ENCODE results near the gene CCDC27.

CCDC27 gene

DNA sequence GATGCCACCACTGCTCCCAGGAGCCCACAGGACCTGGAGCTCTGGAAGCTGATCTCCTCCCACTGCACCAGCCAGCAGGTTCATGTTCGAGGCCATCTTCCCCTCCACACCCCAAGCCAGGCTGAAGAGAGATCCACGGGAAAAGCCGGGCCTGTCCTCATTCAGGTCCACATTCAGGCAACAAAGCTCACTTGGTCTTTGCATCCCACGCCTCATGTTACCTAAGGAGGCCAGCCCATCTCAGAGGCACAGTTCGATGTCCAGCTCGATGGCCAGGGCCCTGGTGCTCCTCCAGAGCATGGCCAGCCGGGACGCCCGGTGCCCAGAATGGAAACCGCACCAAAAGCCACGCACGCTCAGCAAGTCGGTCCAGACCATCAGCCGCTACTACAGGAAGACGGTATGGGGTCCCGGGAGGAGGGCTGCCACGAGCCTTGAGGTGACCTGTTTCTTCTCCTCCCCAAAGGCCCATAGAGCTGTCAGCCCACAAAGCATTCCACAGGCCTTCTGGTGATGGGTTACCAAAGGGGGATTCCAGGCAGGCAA is at the start of gene CCDC27:
CCDC27 (plus strand) TSS at position 51 of the 546 bp plus-strand sequence; CDS start at position 83, 32 bp downstream.
- Mint-ChIP-seq H3K9me3 (no peaks in the 10 kb centered on the region), H3K27me3 (peaks cover 10% of the 10 kb centered on the region), H3K4me3 (no peak within 1 kb of the TSS), H3K27ac (peak within 1 kb of the TSS in 1 of 2 donors; percentile 44), H3K4me1 (peaks cover 10% of the 10 kb centered on the region)
- no peak for DNase-seq
- ATAC-seq: no peak

DNA sequence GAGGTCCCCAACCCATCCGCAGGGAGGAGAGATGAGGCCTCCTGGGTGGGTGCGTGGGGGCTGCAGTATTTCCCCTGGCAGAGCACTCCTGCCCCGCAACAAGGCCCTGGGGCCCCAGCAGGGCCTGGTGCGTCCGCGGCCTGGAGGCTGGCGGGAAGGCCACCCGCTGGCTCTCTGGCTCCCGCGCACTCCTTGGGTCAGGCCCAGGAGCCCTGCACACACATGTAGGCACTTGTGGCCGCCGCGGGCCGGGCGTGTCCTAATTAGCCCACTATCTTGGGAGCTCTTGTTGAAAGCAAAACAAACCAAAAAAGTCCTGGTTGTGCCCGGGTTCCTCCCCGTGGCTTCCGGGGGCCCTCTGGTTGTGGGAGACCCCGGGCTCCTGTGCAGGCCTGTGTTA is 49.7 kb upstream of the CCDC27 start:
- H3K4me1 Mint-ChIP-seq: peaks cover 6% of the 10 kb centered on the region
- DNase-seq (no peak), ATAC-seq (no peak)
- H3K4me3 Mint-ChIP-seq: no peak overlapping the region
- H3K27ac Mint-ChIP-seq: no peak overlapping the region
- H3K27me3 Mint-ChIP-seq: peaks cover 37% of the 10 kb centered on the region
- no peaks in the 10 kb centered on the region for H3K9me3 Mint-ChIP-seq

DNA sequence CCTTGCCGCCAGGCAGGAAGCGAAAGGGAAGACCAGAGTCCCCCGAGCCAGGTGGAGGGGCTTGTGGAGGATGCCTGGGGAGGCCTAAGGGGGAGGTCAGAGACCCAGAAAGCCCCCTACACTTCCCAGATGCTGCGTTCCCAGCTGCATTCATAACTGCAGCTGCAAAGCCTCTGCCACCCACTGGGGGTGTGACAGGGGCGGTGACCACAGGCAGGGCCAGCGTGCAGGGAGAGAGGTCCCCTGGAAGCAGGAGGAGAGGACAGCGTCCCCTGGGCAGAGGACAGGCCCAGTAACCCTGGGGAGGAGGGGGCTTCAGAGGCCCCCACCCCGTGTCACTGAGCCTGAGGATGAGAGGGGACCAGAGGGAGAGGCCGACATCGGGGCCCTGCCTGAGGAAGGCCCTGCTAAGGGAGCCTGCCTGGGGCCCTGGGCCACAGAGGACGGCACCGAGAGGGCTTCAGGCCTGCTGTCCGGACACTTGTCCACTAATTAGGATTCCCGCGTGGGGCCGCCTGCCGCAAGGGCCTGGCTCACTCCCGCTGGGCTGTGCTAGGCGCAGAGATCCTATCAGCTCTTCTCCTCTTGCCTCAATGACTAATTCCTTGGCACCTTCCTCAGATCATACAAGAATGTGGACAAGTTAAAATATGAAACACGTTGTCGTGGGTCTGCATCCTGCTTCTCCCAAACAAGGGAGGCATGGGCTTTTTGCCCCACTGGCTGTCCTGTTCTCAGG is 49.1 kb upstream of the CCDC27 start:
- H3K4me1 Mint-ChIP-seq: peaks cover 6% of the 10 kb centered on the region

DNA sequence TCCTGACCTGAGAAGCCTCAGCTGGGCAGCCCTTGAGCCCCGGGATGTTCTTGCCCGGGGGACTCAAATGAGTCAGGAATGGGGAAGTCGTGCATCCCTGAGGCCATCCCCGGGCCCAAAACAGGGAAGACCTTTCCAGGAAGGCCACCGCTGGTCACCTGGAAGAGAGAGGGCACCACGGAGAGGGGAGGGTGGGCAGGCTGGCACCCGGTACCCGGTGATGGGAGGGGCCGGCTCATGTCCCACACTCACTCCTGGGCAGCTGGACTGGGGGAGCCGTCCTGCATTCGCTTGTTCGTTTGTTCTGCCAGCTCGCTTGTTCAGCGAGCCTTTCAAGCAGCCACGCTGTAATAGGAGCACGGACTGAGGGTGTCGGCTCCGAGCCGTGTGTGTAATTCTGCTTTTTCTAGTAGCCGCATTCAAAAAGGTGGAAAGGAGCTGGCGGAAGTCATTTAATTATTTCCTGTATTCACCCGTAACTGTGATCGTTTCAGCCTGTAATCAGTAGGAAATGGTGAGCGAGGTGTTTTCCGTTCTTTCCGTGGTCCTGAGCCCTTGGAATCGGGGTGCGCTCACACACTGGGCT is 48.4 kb upstream of the CCDC27 start:
- peak overlapping the region; percentile 34 to 92 for H3K27ac Mint-ChIP-seq
- ATAC-seq (no peak), DNase-seq (no peak)
- H3K27me3 Mint-ChIP-seq: peaks cover 33% of the 10 kb centered on the region
- no peaks in the 10 kb centered on the region for H3K9me3 Mint-ChIP-seq
- peak overlapping the region in 1 of 2 donors; percentile 39 for H3K4me3 Mint-ChIP-seq
- peaks cover 6% of the 10 kb centered on the region for H3K4me1 Mint-ChIP-seq

More for the DNA sequence above, 49.1 kb upstream of the CCDC27 start:
- Mint-ChIP-seq H3K9me3 (no peaks in the 10 kb centered on the region), H3K27ac (no peak overlapping the region), H3K4me3 (no peak overlapping the region), H3K27me3 (peaks cover 37% of the 10 kb centered on the region)
- DNase-seq (no peak), ATAC-seq (no peak)

DNA sequence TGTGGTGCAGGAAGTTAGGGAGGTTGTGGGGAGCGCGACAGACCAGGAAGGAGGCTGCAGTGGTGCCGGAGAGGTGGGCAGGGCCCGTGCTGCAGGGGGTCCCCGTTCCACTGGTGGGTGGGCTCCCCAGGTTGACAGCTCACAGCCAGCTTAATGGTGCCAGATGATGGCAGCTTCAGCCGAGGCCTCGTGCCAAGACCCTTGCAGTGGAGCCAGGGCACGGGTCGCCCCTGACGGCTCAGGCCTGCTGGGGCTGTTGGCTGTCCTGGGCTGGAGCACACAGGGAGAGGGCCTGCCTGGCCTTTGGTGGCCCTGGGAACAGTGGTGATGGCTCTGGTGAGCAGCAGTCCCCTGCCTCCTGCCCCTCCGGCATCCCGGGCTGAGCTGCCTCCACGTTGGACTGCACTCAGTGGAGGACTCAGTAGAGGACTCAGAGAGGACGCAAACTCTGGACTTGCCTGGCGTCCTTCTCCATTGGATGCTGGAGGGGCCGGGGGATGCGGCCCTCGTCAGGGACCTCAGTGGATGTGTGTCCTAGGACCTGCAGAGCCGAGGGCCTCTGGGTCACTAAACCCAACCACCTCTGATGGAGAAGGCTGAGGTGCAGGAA is 46.8 kb upstream of the CCDC27 start:
- H3K9me3 Mint-ChIP-seq: no peaks in the 10 kb centered on the region
- peaks cover 29% of the 10 kb centered on the region for H3K27me3 Mint-ChIP-seq

DNA sequence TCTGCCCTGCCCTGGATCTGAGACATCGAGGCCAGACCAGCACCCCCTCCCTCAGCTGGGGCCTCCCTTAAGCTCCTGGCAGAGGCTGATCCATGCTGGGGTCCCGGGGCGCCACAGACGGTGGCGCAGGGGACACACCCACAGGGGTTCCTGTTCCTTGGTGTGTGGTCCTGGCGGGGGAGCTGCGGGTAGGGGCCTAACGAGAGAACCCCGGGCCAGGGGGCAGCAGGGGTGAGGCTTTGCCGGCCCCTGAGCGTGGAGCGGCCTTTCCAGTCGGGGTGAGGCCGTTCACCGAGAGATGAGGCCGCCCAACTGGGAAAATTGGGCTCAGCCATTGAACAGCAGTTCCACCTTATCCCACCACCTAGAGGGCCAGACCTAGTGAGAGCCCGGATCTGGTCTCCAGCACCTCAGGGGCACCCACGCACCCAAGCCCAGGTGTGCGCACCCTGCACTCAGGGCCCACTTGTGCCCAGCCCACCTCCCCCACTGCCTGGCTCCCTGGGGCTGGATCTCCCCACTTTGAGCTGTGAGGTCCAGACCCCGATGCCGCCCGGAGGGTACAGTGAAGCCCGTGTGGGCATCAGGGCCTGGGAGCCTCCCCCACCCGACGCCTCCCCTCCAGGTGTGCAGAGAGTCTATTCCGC is 45.5 kb upstream of the CCDC27 start:
- Mint-ChIP-seq H3K27ac (no peak overlapping the region), H3K4me1 (peaks cover 6% of the 10 kb centered on the region), H3K4me3 (no peak overlapping the region), H3K27me3 (peaks cover 36% of the 10 kb centered on the region), H3K9me3 (no peaks in the 10 kb centered on the region)
- peak; percentile 28 for ATAC-seq
- DNase-seq: no peak

More for the DNA sequence above, 46.8 kb upstream of the CCDC27 start:
- Mint-ChIP-seq H3K4me1 (peaks cover 6% of the 10 kb centered on the region), H3K27ac (peak overlapping the region in 1 of 2 donors; percentile 26), H3K4me3 (no peak overlapping the region)
- DNase-seq (no peak), ATAC-seq (no peak)

DNA sequence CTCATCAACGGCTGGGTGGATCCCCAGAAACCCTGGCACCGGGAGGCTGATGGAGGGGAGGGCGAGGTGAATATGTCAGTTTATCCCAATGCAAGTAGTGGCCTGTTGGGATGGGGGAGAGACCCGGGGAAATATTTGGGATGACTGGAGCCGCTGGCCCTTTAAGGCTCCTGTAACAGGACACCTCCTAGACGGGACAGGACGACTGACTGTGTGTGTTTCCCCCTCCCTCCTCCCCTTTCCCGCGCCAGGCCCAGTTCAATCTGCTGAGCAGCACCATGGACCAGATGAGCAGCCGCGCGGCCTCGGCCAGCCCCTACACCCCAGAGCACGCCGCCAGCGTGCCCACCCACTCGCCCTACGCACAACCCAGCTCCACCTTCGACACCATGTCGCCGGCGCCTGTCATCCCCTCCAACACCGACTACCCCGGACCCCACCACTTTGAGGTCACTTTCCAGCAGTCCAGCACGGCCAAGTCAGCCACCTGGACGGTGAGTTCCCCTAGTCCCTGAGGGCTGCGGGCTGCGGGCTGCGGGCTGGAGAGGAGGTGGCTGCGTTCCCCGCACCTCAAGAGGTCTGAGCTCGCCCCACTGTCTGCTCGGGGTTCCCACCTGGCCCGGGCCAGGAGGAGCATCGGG is 44.8 kb upstream of the CCDC27 start:
- ATAC-seq (no peak), DNase-seq (no peak)
- Mint-ChIP-seq H3K9me3 (no peaks in the 10 kb centered on the region), H3K27me3 (peaks cover 36% of the 10 kb centered on the region), H3K4me3 (no peak overlapping the region), H3K4me1 (peaks cover 6% of the 10 kb centered on the region), H3K27ac (no peak overlapping the region)

DNA sequence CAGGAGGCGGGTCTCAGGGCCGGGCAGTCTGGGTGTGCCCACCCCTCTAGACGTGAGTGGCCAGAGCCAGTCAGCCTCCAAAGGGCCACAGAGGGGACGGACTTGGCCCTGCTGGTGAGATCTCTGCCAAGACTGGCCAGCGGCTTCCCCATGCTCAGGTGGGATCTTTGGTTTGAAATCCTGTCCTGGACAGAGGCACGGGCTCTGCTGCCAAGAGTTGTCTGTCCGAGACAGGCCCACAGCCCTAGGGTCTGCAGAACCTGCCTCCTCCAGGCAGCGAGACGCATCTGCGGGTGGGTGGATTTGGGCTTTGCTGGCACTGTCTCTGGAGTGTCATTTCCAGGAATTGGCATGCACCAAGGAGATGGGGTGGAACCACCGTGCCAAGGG is 44.3 kb upstream of the CCDC27 start:
- Mint-ChIP-seq H3K27me3 (peaks cover 36% of the 10 kb centered on the region), H3K9me3 (no peaks in the 10 kb centered on the region), H3K4me3 (no peak overlapping the region), H3K27ac (no peak overlapping the region), H3K4me1 (peaks cover 6% of the 10 kb centered on the region)
- ATAC-seq: no peak
- DNase-seq: no peak

DNA sequence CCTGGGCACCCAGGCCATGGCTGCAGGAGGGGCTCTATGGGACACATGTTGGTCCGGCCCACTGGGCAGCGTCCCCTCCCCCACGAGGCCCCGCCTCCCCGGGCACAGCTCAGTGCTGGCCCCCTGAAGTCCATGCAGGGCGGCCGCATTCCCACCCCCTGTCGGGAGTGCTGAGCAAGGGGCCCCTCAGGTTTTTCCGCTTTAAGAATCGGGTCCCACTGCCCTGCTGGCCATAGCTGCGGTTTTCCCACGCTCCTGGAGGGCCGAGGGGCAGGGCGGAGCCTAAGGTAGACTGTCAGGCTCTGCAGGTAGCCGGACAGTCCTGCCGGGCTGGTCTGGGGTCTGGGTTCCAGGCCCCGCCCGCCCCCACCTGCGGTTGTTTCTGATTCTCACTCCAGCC is 43.5 kb upstream of the CCDC27 start:
- Mint-ChIP-seq H3K9me3 (no peaks in the 10 kb centered on the region), H3K4me1 (peaks cover 6% of the 10 kb centered on the region), H3K4me3 (no peak overlapping the region), H3K27ac (no peak overlapping the region), H3K27me3 (peaks cover 36% of the 10 kb centered on the region)
- ATAC-seq (no peak), DNase-seq (no peak)

DNA sequence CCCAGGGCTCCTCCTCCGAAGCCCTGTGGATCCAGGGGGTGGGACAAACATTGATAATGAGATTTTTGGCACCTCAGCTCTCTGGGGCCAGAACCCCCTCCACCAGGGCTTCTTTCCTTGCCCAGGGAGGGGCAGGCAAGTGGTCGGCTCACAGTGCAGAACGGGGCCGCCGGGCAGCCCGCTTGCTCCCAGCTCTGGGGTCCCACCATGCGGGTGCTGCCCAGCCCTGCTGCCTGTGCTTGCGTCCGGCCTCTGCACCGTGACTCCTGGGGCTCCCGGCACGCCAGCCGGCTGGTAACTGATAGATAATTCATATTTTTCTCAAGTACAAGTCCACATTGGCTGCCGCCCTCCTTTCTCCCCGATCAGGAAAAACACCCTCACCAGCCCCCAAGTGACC is 42.0 kb upstream of the CCDC27 start:
- Mint-ChIP-seq H3K4me3 (no peak overlapping the region), H3K27me3 (peaks cover 36% of the 10 kb centered on the region), H3K27ac (no peak overlapping the region), H3K4me1 (no peaks in the 10 kb centered on the region), H3K9me3 (no peaks in the 10 kb centered on the region)
- DNase-seq (no peak), ATAC-seq (no peak)

DNA sequence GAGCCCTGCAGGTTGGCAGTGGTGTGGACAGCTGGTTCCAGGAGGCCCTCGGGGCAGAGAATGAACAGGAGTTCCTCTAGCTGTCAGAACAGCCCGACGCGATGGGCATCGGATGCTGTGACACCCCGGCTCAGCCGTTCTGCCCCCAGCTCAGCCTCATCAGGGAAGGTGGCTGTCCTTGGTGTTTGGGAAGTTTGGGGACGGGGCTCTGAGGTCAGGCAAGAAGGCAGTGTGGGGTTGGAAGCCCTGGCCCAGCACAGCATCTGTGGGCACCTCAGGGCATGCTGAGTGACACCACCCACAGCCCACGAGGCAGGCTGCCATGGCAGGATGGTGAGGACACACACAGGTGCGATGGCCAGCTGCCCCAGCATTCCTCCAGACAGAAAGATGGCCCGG is 40.9 kb upstream of the CCDC27 start:
- Mint-ChIP-seq H3K9me3 (no peaks in the 10 kb centered on the region), H3K4me3 (no peak overlapping the region), H3K27me3 (peaks cover 42% of the 10 kb centered on the region), H3K27ac (no peak overlapping the region), H3K4me1 (no peaks in the 10 kb centered on the region)
- DNase-seq: no peak
- ATAC-seq: no peak

DNA sequence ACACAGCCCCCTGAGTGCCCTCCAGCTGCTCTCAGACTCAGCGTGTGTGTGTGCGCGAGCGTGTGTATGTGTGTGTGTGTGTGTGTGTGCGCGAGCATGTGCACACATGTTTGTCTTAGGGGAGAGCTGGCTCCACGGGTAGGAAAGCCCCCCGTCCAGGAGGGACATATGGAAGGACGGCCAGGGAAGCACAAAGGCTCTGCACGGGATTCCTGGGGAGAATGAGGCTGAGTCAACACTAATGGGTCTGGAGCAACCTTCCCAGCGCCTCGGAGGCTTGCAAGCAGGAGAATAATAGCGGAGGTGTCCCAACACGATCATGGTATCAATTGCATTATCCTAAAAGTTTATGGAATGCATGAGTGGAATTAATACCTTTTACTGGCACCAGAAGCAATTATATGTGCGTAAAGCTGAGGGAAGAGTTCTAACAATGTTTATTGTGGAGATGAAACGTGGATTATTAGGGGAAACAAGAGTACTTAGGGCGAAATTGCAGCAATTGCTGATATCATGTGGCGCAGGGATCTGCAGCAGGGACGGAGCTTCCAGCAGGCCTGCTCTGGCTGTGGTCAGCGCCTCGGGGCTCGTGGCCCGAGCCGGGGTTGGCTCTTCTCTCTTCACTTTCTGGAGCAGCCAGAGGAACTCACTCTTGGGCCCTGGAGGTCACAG is 40.3 kb upstream of the CCDC27 start:
- Mint-ChIP-seq H3K9me3 (no peaks in the 10 kb centered on the region), H3K27ac (no peak overlapping the region), H3K4me1 (no peaks in the 10 kb centered on the region), H3K27me3 (peaks cover 45% of the 10 kb centered on the region), H3K4me3 (no peak overlapping the region)
- no peak for DNase-seq
- no peak for ATAC-seq

DNA sequence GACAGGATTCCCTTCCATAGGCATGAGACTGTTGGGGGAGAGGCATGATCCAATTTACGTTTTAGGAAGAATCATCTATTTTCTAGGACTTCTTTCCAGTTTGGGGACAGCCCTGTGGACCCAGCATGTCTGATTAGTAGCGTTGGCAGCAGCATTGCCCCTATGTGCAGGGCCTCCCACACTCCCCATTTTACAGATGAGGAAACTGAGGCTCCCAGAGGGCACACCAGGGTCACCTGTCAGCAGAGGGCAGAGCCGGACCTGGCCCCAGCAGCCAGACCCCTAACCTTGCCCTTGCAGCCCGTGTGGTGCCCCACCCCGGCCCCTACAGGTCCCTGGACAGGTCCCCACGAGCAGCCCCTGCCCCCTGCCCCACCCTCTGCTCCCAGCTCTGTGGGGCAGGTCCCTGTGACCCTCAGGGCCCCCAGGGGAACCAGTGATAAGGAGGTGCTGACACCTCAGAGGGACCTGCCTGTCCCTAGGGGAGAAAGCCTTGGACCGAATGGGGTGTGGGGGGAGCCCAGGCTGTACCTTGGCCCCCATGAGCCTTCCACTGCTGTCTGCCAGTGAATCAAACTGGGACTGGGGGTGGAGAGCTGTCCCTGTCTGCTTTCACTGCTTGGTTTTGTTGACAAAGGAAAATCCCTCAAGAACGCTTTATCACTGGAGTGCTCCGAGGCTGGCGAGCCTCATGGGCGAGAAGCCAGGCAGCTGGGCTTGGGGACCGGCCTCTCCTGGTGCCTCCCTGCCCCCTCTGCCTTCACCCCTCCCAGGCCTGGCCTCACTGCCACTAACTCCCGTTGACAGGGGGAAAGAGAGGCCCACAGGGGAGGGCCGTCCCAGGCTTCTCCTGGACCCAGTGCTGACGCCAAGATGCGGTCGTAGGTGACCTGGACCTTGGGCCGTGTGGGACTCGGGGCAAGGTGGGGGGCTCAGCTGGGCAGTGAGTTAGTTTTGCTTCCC is 39.4 kb upstream of the CCDC27 start:
- DNase-seq: no peak
- no peaks in the 10 kb centered on the region for H3K9me3 Mint-ChIP-seq
- no peak overlapping the region for H3K27ac Mint-ChIP-seq
- H3K4me1 Mint-ChIP-seq: no peaks in the 10 kb centered on the region
- no peak for ATAC-seq
- H3K4me3 Mint-ChIP-seq: no peak overlapping the region
- H3K27me3 Mint-ChIP-seq: peaks cover 37% of the 10 kb centered on the region

DNA sequence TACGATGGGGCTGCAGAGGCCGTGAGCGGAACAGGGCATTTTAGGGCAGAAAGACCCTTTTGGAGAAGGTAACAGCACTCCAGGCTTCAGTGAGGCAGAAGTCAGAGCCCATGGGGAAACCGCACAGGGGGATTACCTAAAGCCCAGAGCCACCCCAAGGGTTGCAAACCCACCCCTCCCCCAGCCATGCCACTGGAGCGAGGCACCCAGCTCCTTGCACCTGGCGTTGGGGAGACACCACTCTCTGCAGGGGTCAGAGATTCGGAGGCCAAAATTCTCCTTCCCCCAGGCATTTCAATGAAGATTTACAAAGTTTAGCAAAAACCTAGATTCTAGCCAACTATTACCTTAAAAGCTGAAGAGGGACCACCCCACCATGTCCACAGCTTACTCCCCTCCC is 38.4 kb upstream of the CCDC27 start:
- Mint-ChIP-seq H3K4me3 (peak overlapping the region in 1 of 2 donors; percentile 10), H3K27me3 (peaks cover 31% of the 10 kb centered on the region), H3K9me3 (no peaks in the 10 kb centered on the region), H3K27ac (no peak overlapping the region), H3K4me1 (no peaks in the 10 kb centered on the region)
- DNase-seq: no peak
- ATAC-seq: no peak

Data from stimulated activated naive CD8-positive, alpha-beta T cell treated with anti-CD3 and anti-CD28 coated beads, Interleukin-15, amount 100 ng/mL, for 72 hours (primary cell).